OCI-LY7 (cell line): ENCODE results near the gene PDYN.

Experiments used
- CTCF ChIP-seq: fragments of 200-600 bp; sonication (generic); conservative IDR thresholded peaks from 2 replicates; pipeline ENCODE4 v1.5.1; 2014; ENCODE audit warnings: mild to moderate bottlenecking, antibody characterized with exemption, low read length, moderate library complexity, mixed read lengths
- EZH2phosphoT487 ChIP-seq: fragments of 200-600 bp; sonication (generic); IDR thresholded peaks from 2 replicates; pipeline ENCODE4 v1.6.1; 2018; ENCODE audit warnings: low read depth, borderline replicate concordance, mild to moderate bottlenecking, mixed run types, antibody characterized with exemption, low read length, moderate library complexity, mixed read lengths

- TF ChIP-seq CTCF (no peak), EZH2phosphoT487 (no peak)
These were observed 46.4 kb downstream of the PDYN start for GRCh38 chr20:1947535-1947846.
